ENCODE measurements around the gene SLC34A2. TPM values are rescaled to one million over a fixed set of nuclear protein-coding genes. Genes with fewer than 3 reads are reported as not detected.

Gene SLC34A2
- total and polyA plus RNA-seq, 4 donors = 0.20 to 1.1 (median 0.58) TPM

Small RNA genes within 50 kb of the gene (small RNA-seq; reads per million reads assigned to genes)
- not detected for gene AC092436.3 (ENCODE audit: low replicate concordance)
- gene MTND4LP22 (ENCODE audit: low replicate concordance) = not detected
- gene RPS29P11 (ENCODE audit: low replicate concordance) = not detected

Other genes starting within 250 kb of the SLC34A2 start
- gene SEL1L3, start 207.1 kb downstream of the SLC34A2 start, total RNA-seq = 10 to 100 TPM; 19.2 to 27.5 TPM
- gene SEL1L3, start 207.1 kb downstream of the SLC34A2 start, polyA plus RNA-seq (ENCODE audit: insufficient read length in 2 of 2) = 10 to 100 TPM; 21.4 to 23.8 TPM